ENCODE results near the gene ZFP36.
A peak's percentile ranks its signal among the peaks of the same experiment; 100 is the strongest.

The ZFP36 gene

DNA sequence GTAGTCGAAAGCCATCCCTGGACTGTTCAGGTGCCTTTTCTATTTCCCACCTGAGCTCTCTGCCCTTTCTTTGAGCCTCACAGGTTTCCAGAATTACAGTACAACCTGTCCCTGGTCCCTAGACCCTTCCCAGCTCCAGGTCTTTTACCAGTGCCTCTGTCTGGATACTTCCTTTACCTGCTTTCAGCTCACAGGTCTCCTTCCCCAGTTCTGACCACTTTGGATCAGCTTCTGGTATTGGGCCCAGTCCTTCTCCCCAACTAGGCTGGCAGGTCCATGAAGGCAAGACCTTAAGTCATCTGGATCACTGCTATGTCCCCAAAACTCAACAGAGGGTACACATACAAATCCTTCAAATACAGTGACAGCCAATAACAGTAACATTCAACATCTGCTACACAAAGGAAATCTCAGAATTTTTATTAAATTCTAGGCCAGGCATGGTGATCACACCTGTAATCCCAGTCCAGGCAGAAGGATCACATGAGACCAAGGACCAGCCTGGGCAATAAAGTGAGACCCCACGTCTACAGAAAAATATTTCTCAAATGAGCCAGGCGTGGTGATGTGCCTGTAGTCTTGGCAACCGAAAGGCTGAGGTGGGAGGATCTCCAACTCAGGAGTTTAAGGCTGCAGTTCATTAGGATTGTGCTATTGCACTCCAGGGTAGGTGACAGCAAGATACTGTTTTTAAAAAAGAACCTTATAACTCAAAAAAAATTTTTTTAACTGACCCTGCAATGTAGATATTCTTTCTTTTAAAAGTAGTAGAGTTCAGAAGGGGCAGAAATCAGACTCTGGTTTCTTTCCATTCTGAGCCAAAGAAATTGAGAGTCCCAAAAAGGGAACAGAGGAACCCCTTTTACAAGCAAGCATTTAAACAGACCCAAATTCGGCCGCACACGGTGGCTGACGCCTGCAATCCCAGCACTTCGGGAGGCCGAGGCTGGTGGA lies 27.8 kb downstream of the ZFP36 start:
- TF ChIP-seq NFIC (IDR thresholded peaks at IDR 0.05) (no peak), TAF1 (IDR thresholded peaks at IDR 0.05; ENCODE audit: low read depth) (no peak), MAX (IDR thresholded peaks at IDR 0.05) (no peak), CREB1 (IDR thresholded peaks at IDR 0.05; ENCODE audit: low read depth) (no peak), USF1 (IDR thresholded peaks at IDR 0.05) (no peak), FOXM1 (IDR thresholded peaks at IDR 0.05; ENCODE audit: borderline replicate concordance, low read depth) (no peak), EP300 (IDR thresholded peaks at IDR 0.05; ENCODE audit: borderline replicate concordance) (no peak), RAD21 (IDR thresholded peaks at IDR 0.05; ENCODE audit: low read depth) (no peak), TEAD4 (IDR thresholded peaks at IDR 0.05) (no peak), YY1 (IDR thresholded peaks at IDR 0.05; ENCODE audit: low read depth) (no peak), REST (IDR thresholded peaks at IDR 0.05; ENCODE audit: low read depth) (no peak), ZBTB7A (IDR thresholded peaks at IDR 0.05; ENCODE audit: low read depth) (no peak)

GRCh38 chr19:39435499-39436349 lies 29.1 kb downstream of the ZFP36 start, which contains the start of gene RPS16:
RPS16 (minus strand) TSS chr19:39435949; CDS start chr19:39435895, 54 bp downstream.
- TF ChIP-seq CEBPB (IDR thresholded peaks at IDR 0.05), result no peak
- peak; percentile 26; the same call in 1 of the 2 replicates for TF ChIP-seq USF1 (IDR thresholded peaks at IDR 0.05)
- peak; percentile 62 for TF ChIP-seq CREB1 (IDR thresholded peaks at IDR 0.05; ENCODE audit: low read depth)
- no peak for TF ChIP-seq ZBTB7A (IDR thresholded peaks at IDR 0.05; ENCODE audit: low read depth)
- peak; percentile 61; the same call in 1 of the 2 replicates for TF ChIP-seq EP300 (IDR thresholded peaks at IDR 0.05; ENCODE audit: borderline replicate concordance)
- peak; percentile 27; the same call in 1 of the 2 replicates for TF ChIP-seq REST (IDR thresholded peaks at IDR 0.05; ENCODE audit: low read depth)
- TF ChIP-seq YY1 (IDR thresholded peaks at IDR 0.05; ENCODE audit: low read depth), result peak; percentile 71
- TF ChIP-seq EGR1 (IDR thresholded peaks at IDR 0.05), result peak; percentile 61; the same call in 1 of the 2 replicates
- TF ChIP-seq MAX (IDR thresholded peaks at IDR 0.05), result peak; percentile 96
- TF ChIP-seq RAD21 (IDR thresholded peaks at IDR 0.05; ENCODE audit: low read depth), result no peak
- TF ChIP-seq FOXM1 (IDR thresholded peaks at IDR 0.05; ENCODE audit: borderline replicate concordance, low read depth), result no peak
- TF ChIP-seq TCF12 (IDR thresholded peaks at IDR 0.05; ENCODE audit: low read depth), result peak; percentile 79; the same call in 1 of the 2 replicates
- TF ChIP-seq NFIC (IDR thresholded peaks at IDR 0.05), result no peak
- peak; percentile 98 for TF ChIP-seq TAF1 (IDR thresholded peaks at IDR 0.05; ENCODE audit: low read depth)
- peak; percentile 28 for TF ChIP-seq TEAD4 (IDR thresholded peaks at IDR 0.05)

GRCh38 chr19:39436350-39436716 lies 29.7 kb downstream of the ZFP36 start:
- no peak for TF ChIP-seq YY1 (IDR thresholded peaks at IDR 0.05; ENCODE audit: low read depth)
- TF ChIP-seq CEBPB (IDR thresholded peaks at IDR 0.05), result no peak
- no peak for TF ChIP-seq TCF12 (IDR thresholded peaks at IDR 0.05; ENCODE audit: low read depth)
- no peak for TF ChIP-seq REST (IDR thresholded peaks at IDR 0.05; ENCODE audit: low read depth)
- no peak for TF ChIP-seq USF1 (IDR thresholded peaks at IDR 0.05)
- no peak for TF ChIP-seq ZBTB7A (IDR thresholded peaks at IDR 0.05; ENCODE audit: low read depth)
- TF ChIP-seq TEAD4 (IDR thresholded peaks at IDR 0.05), result no peak
- TF ChIP-seq MAX (IDR thresholded peaks at IDR 0.05), result no peak
- TF ChIP-seq NFIC (IDR thresholded peaks at IDR 0.05), result no peak
- TF ChIP-seq TAF1 (IDR thresholded peaks at IDR 0.05; ENCODE audit: low read depth), result no peak
- TF ChIP-seq FOXM1 (IDR thresholded peaks at IDR 0.05; ENCODE audit: borderline replicate concordance, low read depth), result no peak
- no peak for TF ChIP-seq RAD21 (IDR thresholded peaks at IDR 0.05; ENCODE audit: low read depth)
- TF ChIP-seq EP300 (IDR thresholded peaks at IDR 0.05; ENCODE audit: borderline replicate concordance), result no peak
- no peak for TF ChIP-seq CREB1 (IDR thresholded peaks at IDR 0.05; ENCODE audit: low read depth)

Measured in Ishikawa (cell line).